Measurements from ENCODE around the gene LCOR.

DNA sequence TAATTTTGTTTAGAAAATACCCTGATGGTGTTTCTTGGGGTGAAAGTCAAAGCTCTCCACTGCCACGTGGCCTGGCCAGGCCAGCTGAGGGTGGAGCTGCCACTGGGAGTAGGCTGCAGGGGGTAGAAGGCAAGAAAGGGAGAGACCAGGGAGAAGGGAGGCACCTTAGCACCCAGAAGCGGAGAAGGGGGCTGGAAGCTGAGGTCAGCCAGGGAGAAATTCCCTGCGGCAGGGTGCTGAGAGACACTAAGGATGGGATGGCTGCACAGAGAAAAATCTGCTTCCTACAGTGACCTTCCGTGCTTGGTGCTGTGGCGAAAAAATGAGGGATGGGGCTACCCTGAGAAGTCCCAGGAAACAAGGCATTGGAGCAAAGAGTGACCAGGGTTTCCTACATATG, 210.0 kb downstream of the LCOR start:
- TF ChIP-seq, protein P1, sequence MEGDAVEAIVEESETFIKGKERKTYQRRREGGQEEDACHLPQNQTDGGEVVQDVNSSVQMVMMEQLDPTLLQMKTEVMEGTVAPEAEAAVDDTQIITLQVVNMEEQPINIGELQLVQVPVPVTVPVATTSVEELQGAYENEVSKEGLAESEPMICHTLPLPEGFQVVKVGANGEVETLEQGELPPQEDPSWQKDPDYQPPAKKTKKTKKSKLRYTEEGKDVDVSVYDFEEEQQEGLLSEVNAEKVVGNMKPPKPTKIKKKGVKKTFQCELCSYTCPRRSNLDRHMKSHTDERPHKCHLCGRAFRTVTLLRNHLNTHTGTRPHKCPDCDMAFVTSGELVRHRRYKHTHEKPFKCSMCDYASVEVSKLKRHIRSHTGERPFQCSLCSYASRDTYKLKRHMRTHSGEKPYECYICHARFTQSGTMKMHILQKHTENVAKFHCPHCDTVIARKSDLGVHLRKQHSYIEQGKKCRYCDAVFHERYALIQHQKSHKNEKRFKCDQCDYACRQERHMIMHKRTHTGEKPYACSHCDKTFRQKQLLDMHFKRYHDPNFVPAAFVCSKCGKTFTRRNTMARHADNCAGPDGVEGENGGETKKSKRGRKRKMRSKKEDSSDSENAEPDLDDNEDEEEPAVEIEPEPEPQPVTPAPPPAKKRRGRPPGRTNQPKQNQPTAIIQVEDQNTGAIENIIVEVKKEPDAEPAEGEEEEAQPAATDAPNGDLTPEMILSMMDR (conservative IDR thresholded peaks at IDR 0.05 in 1 of 2, IDR thresholded peaks at IDR 0.05 in 1 of 2; ENCODE audit: low read depth in 1 of 2, low read length in 2 of 2) = no peak
- no peak for TF ChIP-seq EZH2 (IDR thresholded peaks at IDR 0.05; ENCODE audit: low read length, missing control alignments)

Measured in fibroblast of lung (primary cell).